HG03378 (cell line): ENCODE measurements around the gene GJA9.
A peak's percentile ranks its signal among the peaks of the same experiment; 100 is the strongest.
"Not testable (repeated sequence)": the region's sequence is repeated elsewhere in the genome, so short reads cannot be mapped to it uniquely, and the experiment has no call there.

ENCODE experiments used
- ATAC-seq: cut with Tn5 transposase; IDR thresholded peaks from one replicate; pipeline ENCODE4 v1.9.1; 2021; ENCODE audit warnings: mild to moderate bottlenecking, moderate library complexity; ENCODE audit not compliant: unreplicated experiment

GJA9 gene

DNA sequence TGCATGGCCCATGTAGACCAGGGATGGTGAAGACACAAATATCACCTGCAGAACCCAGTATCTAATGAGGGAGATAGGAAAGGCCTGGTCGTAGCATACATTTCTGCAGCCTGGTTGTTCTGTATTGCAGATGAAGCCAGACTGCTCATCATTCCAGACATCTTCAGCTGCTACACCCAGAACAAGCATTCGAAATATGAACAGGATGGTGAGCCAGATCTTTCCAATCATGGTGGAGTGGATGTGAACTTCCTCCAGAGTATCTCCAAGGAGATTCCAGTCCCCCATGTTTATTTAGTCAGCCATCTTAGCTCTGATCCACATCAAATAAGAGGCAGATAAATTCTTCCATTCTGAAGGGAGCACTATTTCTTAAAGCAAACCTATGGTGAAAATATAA lies 5.6 kb downstream of the GJA9 start:
- no peak for ATAC-seq

DNA sequence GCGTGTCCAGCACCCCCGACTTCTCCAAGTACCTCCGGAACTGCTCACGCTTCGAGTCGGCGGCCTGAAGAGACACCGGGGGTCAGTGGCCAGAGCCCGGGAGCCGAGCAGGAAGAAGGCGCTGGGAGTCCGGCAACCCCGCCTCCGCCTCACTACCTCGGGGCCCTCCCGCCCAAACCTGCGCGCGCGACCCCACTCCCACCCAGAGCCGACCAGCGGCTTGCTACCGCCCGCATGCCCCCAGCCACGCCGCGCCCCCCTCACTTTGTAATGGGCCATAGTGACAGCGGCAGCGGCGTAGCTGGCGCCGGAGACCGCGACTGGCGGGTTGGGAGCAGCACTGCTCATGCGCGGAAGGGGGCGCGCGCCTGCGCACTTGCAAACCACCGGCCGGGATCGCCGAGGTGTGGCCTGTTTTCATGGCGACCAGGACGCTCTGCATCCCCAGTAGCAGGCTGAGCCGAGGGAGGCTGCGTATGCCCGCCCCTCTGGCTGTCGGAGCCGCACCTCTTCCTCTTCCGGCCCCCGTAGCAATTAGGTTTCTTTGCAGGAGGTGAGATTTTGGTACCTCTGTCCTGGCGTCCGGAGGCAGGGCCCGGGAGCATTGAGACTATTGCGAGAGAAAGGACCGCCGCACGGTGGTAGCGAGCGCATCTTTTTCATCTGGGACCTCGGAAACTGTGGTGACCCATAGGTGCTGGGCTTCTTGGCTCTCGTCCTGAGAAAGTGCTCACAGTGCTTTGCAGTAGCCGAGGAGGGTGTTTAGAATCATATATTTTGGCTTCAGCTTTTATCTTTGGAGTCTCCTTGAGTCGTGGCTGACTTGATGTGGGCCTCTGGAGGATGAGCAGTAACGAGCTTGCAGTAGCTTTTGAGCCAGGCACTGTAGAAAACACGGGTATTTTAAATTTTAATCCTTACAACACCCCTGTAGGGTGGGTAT lies 8.1 kb downstream of the GJA9 start, which contains the start of gene MYCBP:
Gene MYCBP (minus strand): TSS at position 322 of the 943 bp plus-strand sequence. CDS start 43 bp downstream, at position 279.
- peak; percentile 91 for ATAC-seq

DNA sequence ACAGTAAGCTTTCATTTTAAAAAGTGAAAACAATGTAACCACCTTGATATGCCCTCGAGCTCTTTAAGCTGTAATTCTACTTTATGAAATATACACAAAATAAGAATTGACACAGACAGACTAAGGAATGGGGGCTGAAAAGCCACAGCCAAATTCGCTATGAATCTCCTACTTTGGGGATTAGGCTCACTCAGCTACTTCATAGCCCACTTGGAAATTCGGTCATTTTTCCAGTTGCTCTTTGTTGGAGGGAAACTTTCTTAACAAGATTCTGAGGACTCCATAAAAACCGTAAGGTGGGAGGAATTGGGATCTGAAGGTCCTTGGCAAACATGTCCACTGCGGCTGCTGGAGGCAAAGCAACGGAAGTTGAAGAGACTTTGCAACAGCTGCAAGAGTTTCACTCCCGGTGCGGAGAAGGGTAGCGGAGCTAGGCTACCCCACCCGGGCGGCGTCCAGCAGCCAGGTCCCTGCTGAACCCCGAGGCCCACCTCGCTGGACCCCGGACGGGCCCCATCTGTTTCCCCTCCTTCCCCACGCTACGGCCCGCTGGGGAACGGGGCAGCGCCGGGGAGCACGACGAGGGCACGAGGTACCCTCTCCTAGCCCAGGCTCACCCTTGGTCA lies 8.9 kb downstream of the GJA9 start:
- peak; percentile 18 for ATAC-seq

DNA sequence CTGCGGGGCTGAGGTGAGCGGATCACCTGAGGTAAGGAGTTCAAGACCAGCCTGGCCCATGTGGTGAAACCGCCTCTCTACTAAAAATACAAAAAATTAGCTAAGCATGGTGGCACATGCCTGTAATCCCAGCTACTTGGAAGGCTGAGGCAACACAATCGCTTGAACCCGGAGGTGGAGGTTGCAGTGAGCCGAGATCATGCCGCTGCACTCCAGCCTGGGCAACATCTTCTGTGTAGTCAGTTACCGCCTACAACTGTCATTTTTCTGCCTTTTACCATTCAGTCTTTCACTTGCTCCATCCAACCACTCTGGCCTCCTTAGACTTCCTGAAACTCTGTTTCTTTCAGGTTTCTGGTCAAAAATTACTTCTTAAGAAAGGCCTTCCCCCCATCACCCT lies 10.4 kb downstream of the GJA9 start:
- no peak for ATAC-seq

DNA sequence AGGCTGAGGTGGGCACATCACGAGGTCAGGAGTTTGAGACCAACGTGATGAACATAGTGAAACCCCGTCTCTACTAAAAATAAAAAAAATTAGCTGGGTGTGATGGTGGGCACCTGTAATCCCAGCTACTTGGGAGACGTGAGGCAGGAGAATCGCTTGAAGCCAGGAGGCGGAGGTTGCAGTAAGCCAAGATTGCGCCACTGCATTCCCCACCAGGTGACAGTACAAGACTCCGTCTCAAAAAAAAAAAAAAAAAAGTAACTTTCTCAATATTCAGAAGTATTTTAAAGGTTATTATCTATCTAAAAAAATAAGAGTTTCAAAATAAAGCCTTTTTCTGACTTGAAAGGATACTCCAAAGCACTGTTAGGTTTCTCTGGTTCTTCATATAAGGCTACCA lies 14.2 kb downstream of the GJA9 start:
- no peak for ATAC-seq

DNA sequence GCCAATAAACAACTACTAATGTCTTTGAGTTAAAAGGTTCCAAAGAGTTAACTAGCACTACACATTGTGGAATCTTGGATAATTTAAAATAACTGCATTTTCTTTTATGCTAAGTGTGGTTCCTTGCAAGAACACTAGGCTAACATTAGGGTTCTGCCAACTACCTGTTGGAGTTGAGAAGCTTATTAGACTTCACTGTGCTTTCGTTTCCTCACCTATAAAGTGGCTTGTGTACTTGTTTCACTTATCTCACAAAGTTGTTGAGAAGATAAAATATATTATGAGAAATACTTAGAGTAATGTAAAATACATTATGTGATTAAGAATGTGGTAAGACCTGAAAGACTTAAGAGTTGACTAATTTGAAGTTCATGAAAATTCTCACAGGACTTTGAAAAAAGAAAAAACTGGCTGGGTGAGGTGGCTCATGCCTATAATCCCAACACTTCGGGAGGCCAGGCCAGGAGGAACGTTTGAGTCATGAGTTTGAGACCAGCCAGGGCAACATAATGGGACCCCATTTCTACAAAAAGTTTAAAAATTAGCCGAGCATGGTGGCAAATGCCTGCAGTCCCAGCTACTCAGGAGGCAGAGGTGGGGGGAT lies 16.2 kb downstream of the GJA9 start:
- no peak for ATAC-seq

DNA sequence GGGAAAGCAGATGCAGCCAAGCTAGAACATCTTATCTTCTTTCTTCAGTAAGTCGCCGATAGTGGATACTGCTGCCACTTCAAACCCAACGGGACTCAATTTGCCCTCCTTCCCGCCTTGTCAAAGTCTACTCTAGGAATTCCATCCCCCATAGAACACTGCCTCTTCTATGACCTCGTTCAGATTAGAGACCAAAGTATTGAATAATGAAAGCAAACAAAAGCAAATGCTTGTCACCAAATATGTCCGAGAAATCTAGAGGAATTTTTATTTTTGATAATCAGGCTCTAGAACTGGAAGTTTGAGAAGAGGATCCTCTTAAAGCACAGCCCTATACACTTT lies 21.0 kb downstream of the GJA9 start:
- no peak for ATAC-seq

DNA sequence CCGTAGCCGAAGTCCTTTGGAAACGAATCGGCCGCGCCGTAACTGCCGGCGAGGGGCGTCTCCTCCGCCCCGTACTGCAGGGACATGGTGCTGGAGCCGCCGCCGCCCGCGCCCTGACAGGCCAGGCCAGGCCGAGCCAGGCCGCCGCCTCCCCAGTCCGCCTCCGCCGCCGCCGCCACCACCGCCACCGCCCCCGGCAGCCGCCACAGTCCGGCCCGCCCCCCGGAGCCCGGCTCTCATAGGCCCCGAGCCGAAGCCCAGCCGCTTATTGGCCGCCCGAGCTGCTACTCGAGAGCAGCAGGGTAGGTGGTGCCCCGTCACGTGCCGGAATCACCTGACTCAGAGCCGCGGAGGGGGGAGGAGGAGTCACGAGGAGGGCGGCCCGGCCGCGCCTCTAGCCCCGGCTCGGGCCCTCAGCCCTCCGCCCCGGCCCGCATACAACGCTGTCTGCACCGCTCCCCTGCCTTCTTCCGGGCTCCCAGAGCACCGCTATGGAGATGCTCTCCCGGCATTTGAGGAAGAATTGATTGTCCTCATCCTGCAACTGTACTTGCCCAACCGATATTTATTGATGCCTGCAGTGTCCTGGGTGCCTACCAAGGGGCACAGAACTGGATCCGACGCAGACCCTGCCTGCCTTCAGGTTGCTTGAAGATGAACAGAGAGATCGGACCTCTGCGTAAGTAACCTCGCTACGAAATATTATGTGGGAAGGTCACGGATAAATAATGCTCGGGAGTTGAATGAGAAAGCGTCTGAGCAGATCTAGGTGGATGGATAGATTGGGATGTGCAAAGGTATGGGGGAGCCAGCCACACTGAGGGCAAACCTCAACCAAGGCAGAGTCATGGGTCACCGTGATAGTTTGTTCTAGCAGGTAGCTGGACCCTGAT lies 21.6 kb downstream of the GJA9 start, which contains the start of gene RRAGC:
Gene RRAGC (minus strand): TSS at position 212 of the 893 bp plus-strand sequence. CDS start 126 bp downstream, at position 86.
- ATAC-seq = peak; percentile 70

DNA sequence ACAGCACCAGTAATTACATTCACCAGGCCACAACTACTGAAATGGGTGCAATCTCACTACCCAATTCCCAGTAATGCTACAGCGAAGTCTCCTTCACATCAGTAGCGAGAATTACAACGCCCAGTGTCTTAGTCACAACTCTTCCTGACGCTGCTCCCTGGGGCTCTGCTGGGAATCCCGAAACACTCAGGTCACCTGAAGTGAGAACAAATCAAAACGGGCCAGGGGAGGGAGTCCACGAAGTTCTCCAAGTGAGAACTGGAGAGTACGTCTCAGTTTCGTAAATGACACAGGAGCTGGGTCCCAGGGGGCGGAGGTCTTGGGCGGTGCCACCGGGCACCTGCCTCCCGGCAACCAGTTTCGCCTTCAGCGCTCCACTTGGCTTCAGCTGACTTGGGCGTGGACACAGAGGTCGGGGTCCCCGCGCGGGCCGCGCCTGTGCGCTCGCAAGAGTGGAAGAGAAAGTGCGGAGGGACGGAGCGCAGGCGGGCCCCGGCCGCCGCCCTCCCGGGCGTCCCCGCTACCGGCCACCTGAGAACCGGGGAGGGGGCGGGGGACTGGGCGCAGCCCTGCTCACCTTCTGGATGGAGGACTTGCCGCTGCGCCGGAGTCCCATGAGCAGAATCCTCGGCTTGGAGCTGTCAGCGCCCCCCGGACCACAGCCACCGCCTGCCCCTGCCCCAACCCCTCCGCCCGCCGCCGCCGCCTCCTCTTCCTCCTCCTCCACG lies 22.4 kb downstream of the GJA9 start:
- ATAC-seq = peak; percentile 38

DNA sequence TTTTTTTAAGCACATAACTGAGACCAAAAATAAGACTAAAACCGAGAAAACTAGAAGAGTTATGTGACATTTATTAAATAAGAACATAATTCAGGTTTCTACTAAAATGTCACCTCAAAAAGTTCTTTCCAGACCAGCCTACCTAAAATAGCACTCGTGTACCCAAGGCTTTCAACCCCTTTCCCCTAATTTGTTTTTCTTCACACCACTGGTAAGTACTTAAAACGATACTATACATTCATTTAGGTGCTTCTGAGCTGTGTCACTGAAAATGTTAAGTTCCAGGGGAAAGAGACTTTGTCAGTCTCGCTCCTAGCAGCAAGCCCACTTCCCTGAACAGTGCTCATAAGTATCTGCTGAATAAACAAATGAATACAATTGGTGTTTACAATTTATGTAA lies 28.6 kb downstream of the GJA9 start:
- ATAC-seq = no peak

DNA sequence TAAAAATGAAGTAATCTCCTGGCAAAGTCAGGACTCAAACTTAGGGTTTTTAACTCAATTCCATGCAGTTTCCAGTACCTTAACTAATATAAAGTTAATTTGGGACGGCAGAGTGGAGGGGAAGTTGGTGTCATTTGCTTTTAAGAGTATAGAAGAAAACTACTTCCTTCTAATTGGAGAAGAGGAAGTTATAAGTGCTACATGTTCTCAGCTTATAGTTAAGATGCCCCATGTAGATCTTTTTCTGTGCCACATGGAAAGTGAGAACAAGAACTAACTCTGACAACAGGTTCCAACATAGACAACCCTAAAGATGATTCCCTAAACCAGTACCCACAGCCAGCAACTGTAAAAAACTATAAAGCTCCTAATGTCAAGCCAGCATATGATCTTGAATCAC lies 33.3 kb downstream of the GJA9 start:
- no peak for ATAC-seq

DNA sequence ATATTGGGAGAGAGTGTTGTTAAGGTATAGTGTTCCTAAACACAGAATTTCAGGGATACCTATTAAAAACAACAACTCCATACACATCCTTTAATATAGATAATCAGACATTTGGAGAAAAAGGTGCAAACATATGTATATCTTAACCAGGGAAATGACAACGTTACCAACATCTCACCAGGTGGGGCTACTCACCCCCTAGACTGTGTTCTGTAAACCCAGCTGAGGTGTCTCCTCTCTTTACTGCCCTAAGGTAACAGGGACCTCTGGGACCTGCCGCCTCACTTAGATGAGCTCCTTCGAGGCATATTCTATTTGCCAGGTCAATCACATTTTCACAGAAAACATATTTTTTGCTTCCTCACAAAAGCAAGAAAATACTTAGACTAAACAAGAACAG lies 35.2 kb downstream of the GJA9 start:
- no peak for ATAC-seq

DNA sequence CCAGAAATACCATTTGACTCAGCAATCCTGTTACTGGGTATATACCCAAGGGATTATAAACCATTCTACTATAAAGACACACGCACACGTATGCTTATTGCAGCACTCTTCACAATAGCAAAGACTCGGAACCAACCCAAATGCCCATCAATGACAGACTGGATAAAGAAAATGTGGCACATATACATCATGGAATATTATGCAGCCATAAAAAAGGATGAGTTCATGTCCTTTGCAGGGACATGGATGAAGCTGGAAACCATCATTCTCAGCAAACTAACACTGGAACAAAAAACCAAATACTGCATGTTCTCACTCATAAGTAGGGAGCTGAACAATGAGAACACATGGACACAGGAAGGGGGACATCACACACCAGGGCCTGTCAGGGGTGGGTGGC lies 36.3 kb downstream of the GJA9 start:
- not testable (repeated sequence) for ATAC-seq

DNA sequence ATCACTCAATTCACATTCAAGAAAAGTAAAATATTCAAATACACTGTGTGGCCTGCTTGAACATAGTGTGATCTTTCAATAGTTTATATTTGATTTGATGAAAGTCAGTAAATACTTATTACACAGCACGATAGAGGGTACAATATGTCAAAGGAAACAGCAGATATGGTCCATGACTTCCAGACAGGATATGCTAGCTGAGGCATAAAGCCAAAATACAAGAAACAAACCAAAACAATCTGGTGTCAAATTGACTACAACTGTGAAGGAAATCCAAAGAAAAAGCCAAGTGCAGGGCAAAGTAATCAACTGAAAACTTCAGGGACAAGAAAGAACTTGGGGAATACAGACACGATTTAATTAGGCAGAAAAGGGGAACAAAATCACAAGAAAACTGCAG lies 41.1 kb downstream of the GJA9 start:
- no peak for ATAC-seq

DNA sequence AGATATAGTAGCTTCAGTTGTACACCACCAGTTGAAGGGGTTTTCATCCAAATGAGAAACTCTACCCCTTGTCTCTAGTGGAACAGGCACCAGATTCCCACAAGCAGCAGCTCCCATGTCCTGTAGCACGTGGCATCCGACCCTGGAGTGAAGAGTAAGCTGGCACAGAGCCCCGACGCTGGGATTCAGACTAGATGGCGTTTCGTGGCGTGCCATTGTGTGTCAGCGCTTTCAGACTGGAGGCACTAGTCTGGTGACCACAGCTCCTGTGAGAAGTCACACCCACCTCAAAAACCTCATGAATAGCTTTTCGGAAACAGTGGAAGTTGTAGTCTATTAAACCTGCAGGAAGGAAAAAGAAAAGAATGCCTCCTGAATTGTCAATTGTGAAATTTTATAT lies 42.0 kb downstream of the GJA9 start:
- ATAC-seq = no peak

DNA sequence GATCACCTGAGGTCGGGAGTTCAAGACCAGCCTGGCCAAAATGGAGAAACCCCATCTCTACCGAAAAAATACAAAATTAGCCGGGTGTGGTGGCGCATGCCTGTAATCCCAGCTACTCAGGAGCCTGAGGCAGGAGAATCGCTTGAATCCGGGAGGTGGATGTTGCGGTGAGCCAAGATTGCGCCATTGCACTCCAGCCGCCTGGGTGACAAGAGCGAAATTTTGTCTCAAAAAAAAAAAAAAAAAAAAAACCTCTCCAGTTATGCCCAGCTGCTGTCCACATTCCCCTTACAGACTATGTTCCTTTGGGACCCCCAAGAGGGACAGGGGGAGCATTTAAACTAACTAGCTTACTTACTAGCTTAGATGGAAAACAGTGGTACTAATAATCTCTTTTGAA lies 45.1 kb downstream of the GJA9 start:
- not testable (repeated sequence) for ATAC-seq

DNA sequence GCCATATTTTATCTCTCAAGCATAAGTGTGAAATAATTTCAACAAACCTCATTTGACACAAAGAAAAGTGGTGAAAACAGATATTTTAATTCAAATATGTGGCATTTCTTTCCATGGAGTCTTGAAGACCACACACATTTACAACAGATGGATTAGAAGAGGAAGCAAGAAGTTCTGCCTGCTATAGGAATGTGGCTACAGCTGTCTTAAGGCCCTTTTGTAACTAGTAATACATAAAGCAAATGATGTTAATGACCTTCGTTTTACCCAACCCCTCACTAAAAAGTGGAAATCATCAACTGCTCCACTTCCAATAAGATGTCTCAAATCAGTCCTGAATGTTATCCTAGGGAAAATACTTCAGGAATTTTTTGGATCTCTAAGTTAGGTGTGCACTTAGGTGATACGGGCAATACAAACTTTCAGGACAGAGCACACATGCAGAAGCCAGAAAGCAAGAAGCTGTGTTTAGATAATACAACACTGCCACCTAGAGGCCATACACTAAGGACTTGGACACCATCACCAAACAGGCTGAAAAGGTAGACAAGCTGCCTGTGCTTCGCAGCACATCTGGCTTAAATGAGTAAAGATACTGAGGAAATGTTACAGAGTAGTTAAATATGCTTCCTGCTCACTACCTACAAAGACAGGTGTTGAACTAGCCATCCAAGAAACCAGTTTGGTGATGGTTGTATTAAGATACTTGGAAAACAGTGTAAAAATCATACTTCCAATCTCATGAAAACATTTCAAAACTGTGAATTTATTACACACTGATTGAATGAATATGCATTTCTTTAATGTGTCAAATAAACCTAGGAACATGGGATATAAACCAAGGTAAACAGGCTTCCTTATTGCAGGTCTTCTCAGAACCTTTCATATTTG lies 46.2 kb downstream of the GJA9 start:
- no peak for ATAC-seq

DNA sequence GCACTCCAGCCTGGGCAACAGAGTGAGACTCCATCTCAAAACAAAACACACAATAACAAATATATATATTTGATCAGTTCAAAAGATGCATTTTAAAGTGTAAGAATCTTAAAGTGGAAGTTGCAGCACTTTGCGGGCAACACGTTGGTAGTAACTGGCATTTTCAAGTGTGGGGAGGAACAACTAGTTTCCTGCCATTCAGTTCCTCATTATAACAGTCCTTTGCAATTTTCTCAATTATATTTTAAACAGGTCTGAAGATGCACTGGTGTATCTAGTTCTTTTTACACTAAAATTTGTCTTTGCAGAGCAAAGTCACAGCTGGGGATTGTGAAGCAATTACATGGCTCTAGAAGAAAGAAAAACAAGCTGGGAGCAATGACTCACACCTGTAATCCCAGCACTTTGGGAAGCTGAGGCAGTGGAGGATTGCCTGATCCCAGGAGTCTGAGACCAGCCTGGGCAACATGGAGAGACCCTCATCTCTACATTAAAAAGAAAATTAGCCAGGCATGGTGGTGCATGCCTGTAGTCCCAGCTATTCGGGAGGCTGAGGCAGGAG lies 47.1 kb downstream of the GJA9 start:
- ATAC-seq = no peak

DNA sequence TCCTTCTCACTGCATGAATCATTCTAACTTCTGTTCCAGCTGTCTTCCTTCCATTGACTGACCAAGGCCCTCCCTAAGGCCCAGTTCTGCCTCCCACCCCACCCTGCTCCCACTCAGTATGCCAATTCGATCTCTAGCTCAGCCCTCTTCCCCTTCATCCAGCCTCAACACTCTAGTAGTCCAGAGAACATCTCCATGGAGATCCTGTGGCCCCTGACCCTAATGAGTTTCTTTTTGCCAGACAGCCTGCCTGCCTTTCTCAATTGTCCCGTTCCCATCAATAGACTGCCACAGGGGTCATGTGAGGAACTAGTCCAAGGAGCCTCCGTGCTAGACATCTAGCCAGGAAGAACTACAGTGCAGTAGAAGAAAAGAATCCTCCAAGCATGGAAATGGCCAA lies 48.2 kb downstream of the GJA9 start:
- no peak for ATAC-seq
